PC-3 (cell line): Measurements from ENCODE around the gene ABHD13.

Source experiments
- EZH2 ChIP-seq: fragments of 300-600 bp; sonication (generic); IDR thresholded peaks from one replicate; pipeline ENCODE4 v1.6.1; 2017; ENCODE audit warnings: antibody characterized with exemption, mild to moderate bottlenecking, low read length; ENCODE audit not compliant: unreplicated experiment
- EZH2phosphoT487 ChIP-seq: fragments of 300-600 bp; sonication (generic); IDR thresholded peaks from 2 replicates; pipeline ENCODE4 v1.6.1; 2018; ENCODE audit warnings: mild to moderate bottlenecking, antibody characterized with exemption, low read length, borderline replicate concordance
- TF ChIP-seq, protein P1 (sequence below): fragments of 300-600 bp; sonication (generic); conservative IDR thresholded peaks from 2 replicates; pipeline ENCODE4 v1.5.1; 2017; ENCODE audit warnings: antibody characterized with exemption, low read depth, mild to moderate bottlenecking, low read length

DNA sequence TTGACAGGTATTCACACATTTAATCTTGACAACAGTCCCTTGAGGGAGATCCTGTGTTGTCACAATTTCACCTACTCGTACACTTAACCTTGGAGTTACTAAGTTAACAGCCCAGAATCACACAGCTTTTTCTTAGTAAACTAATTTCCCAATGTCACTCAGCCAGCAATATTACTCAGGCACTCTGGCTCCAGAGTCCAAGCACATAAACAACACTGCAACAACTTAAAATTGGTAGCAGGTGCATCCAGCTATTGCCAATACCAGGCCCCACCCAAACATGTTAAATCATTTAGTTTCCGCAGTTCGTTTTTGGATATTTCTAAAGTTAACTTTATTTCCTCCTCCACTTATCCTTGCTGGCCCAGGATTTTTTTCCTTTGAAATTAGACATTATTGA, 35.5 kb upstream of the ABHD13 start:
- TF ChIP-seq EZH2phosphoT487: no peak
- TF ChIP-seq, protein P1, sequence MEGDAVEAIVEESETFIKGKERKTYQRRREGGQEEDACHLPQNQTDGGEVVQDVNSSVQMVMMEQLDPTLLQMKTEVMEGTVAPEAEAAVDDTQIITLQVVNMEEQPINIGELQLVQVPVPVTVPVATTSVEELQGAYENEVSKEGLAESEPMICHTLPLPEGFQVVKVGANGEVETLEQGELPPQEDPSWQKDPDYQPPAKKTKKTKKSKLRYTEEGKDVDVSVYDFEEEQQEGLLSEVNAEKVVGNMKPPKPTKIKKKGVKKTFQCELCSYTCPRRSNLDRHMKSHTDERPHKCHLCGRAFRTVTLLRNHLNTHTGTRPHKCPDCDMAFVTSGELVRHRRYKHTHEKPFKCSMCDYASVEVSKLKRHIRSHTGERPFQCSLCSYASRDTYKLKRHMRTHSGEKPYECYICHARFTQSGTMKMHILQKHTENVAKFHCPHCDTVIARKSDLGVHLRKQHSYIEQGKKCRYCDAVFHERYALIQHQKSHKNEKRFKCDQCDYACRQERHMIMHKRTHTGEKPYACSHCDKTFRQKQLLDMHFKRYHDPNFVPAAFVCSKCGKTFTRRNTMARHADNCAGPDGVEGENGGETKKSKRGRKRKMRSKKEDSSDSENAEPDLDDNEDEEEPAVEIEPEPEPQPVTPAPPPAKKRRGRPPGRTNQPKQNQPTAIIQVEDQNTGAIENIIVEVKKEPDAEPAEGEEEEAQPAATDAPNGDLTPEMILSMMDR: no peak
- TF ChIP-seq EZH2: no peak
